HCT116 (cell line): ENCODE results near the gene IQGAP3. TPM values are rescaled to one million over a fixed set of nuclear protein-coding genes. Genes with fewer than 3 reads are reported as not detected.

ENCODE experiments used
- ATAC-seq: fragments of 200-7000 bp; cut with Tn5 transposase; 2 replicates; pipeline ENCODE4 v1.9.1; 2020; ENCODE audit warnings: mild to moderate bottlenecking, moderate library complexity
- BruUV-seq: library from RNA; stranded (reverse); fragments of 400-500 nt; replicated peaks from 2 replicates; lab custom pipeline; 2021; lab: Mats Ljungman, UMichigan
- CTCF ChIA-PET: fragments of 300-600 bp; sonication (Branson Sonifier 250); formaldehyde crosslinking; loops from one replicate; lab custom pipeline; 2021; ENCODE audit warnings: antibody characterized with exemption; lab: Charles Lee
- POLR2A ChIA-PET: fragments of 300-600, 350-600 bp; sonication (Branson Sonifier 250); formaldehyde crosslinking; loops from one replicate; lab custom pipeline; 2021; ENCODE audit warnings: antibody characterized with exemption; lab: Charles Lee
- RAD21 ChIA-PET, 2 experiments: fragments of 300-600 bp; sonication (Branson Sonifier 250); formaldehyde crosslinking; loops; one replicate each; lab custom pipeline; 2023; ENCODE audit warnings: low total read pairs in 2 of 2; ENCODE audit not compliant: uncharacterized antibody in 2 of 2, unreplicated experiment in 2 of 2, low non-redundant PET in 1 of 2; lab: Charles Lee
- DNase-seq: peaks from one replicate; pipeline ENCODE4 v3.0.0-alpha.2; 2010; ENCODE audit warnings: low read depth, low spot score
- H2AFZ ChIP-seq: fragments of 200-600 bp; shearing (Covaris generic), sonication (generic); 2 replicates; pipeline ENCODE4 v1.6.1; 2017; ENCODE audit warnings: low read depth, mixed run types, mixed read lengths, antibody characterized with exemption, low read length; ENCODE audit not compliant: poor library complexity, severe bottlenecking
- H3K27ac ChIP-seq: 2 replicates; pipeline ENCODE4 v1.5.1; 2012; ENCODE audit warnings: low read depth, low read length
- H3K27me3 ChIP-seq: fragments of 200-600 bp; sonication (generic); 2 replicates; pipeline ENCODE4 v1.6.1; 2016; ENCODE audit warnings: mixed run types, low read length, mixed read lengths; ENCODE audit not compliant: insufficient read depth
- H3K36me3 ChIP-seq, 2 experiments: fragments of 200-500 bp in 1 of 2; fragments of 200-600 bp in 1 of 2; sonication (Bioruptor generic) in 1 of 2; sonication (generic) in 1 of 2; 2 replicates each; pipeline versions ENCODE4 v1.5.1 to v1.6.1; 2014 to 2016; ENCODE audit warnings: low read length in 2 of 2, inconsistent platforms in 1 of 2, mixed read lengths in 1 of 2, mixed run types in 1 of 2; ENCODE audit not compliant: insufficient read depth in 2 of 2, control insufficient read depth in 1 of 2
- H3K4me1 ChIP-seq, 2 experiments: fragments of 200-600 bp in 1 of 2; sonication (generic) in 1 of 2; 2 replicates each; pipeline versions ENCODE4 v1.5.1 to v1.6.1; 2012 to 2017; ENCODE audit warnings: low read length in 2 of 2, inconsistent platforms in 1 of 2, mild to moderate bottlenecking in 1 of 2, mixed read lengths in 1 of 2, mixed run types in 1 of 2, moderate library complexity in 1 of 2; ENCODE audit not compliant: insufficient read depth in 2 of 2, control insufficient read depth in 1 of 2
- H3K4me2 ChIP-seq: fragments of 200-600 bp; sonication (generic); 2 replicates; pipeline ENCODE4 v1.6.1; 2017; ENCODE audit warnings: mixed run types, low read length, mixed read lengths
- H3K4me3 ChIP-seq, 2 experiments: fragments of 200-600 bp in 1 of 2; sonication (generic) in 1 of 2; replicated peaks in 1 of 2; 2 replicates each; pipeline ENCODE4 v1.5.1; 2011 to 2016; ENCODE audit warnings: low read length in 2 of 2, control low read depth in 1 of 2, low read depth in 1 of 2, mild to moderate bottlenecking in 1 of 2, mixed read lengths in 1 of 2, mixed run types in 1 of 2
- H3K79me2 ChIP-seq: fragments of 200-600 bp; sonication (generic); 2 replicates; pipeline ENCODE4 v1.6.1; 2017; ENCODE audit warnings: mild to moderate bottlenecking, mixed run types, low read length, moderate library complexity, mixed read lengths; ENCODE audit not compliant: insufficient read depth
- H3K9ac ChIP-seq: fragments of 200-600 bp; sonication (generic); 2 replicates; pipeline ENCODE4 v1.6.1; 2016; ENCODE audit warnings: low read length, mixed read lengths
- H3K9me2 ChIP-seq: fragments of 200-600 bp; sonication (generic), shearing (Covaris generic); 2 replicates; pipeline ENCODE4 v1.6.1; 2017; ENCODE audit warnings: mixed run types, mild to moderate bottlenecking, moderate library complexity; ENCODE audit not compliant: insufficient read depth
- H3K9me3 ChIP-seq, 2 experiments: fragments of 200-500 bp in 1 of 2; fragments of 200-600 bp in 1 of 2; sonication (Bioruptor generic) in 1 of 2; sonication (generic) in 1 of 2; 2 replicates each; pipeline ENCODE4 v1.6.1; 2014 to 2017; ENCODE audit warnings: low read length in 2 of 2, mixed read lengths in 2 of 2, inconsistent platforms in 1 of 2, low read depth in 1 of 2, mild to moderate bottlenecking in 1 of 2, mixed run types in 1 of 2, moderate library complexity in 1 of 2; ENCODE audit not compliant: control insufficient read depth in 1 of 2, insufficient read depth in 1 of 2
- H4K20me1 ChIP-seq: fragments of 200-600 bp; sonication (generic), shearing (Covaris generic); 2 replicates; pipeline ENCODE4 v1.6.1; 2017; ENCODE audit warnings: mixed run types, mild to moderate bottlenecking, moderate library complexity; ENCODE audit not compliant: insufficient read depth
- CBX3 ChIP-seq: IDR thresholded peaks from 2 replicates; pipeline ENCODE4 v1.6.1; 2012; ENCODE audit warnings: low read depth
- CEBPB ChIP-seq: IDR thresholded peaks from 2 replicates; pipeline ENCODE4 v1.6.1; 2012; ENCODE audit warnings: low read depth
- EGR1 ChIP-seq: IDR thresholded peaks from 2 replicates; pipeline ENCODE4 v1.6.1; 2012; ENCODE audit warnings: low read depth
- ELF1 ChIP-seq: IDR thresholded peaks from 2 replicates; pipeline ENCODE4 v1.6.1; 2012; ENCODE audit warnings: low read depth, borderline replicate concordance
- EZH2 ChIP-seq: fragments of 200-600 bp; sonication (generic); IDR thresholded peaks from 2 replicates; pipeline ENCODE4 v1.6.1; 2017; ENCODE audit warnings: antibody characterized with exemption, mixed run types
- JUND ChIP-seq: IDR thresholded peaks from 2 replicates; pipeline ENCODE4 v1.6.1; 2012
- MAX ChIP-seq: IDR thresholded peaks from 2 replicates; pipeline ENCODE4 v1.6.1; 2012
- POLR2A ChIP-seq: IDR thresholded peaks from 2 replicates; pipeline ENCODE4 v1.7.0; 2011; ENCODE audit warnings: borderline replicate concordance; ENCODE audit not compliant: insufficient read depth, insufficient read length; ENCODE audit errors: extremely low read depth
- POLR2AphosphoS5 ChIP-seq: IDR thresholded peaks from 2 replicates; pipeline ENCODE4 v1.6.1; 2011; ENCODE audit warnings: mild to moderate bottlenecking, low read depth, low read length, moderate library complexity
- RAD21 ChIP-seq: IDR thresholded peaks from 2 replicates; pipeline ENCODE4 v1.6.1; 2012; ENCODE audit warnings: low read depth, mild to moderate bottlenecking
- REST ChIP-seq: IDR thresholded peaks from 2 replicates; pipeline ENCODE4 v1.6.1; 2012; ENCODE audit warnings: low read depth
- SP1 ChIP-seq: IDR thresholded peaks from 2 replicates; pipeline ENCODE4 v1.6.1; 2012; ENCODE audit warnings: low read depth
- SRF ChIP-seq: IDR thresholded peaks from 2 replicates; pipeline ENCODE4 v1.6.1; 2012; ENCODE audit warnings: low read depth
- TCF7L2 ChIP-seq: IDR thresholded peaks from 2 replicates; pipeline ENCODE4 v1.7.0; 2011; ENCODE audit warnings: borderline replicate concordance, inconsistent platforms; ENCODE audit not compliant: insufficient read depth, insufficient read length; ENCODE audit errors: extremely low read depth
- YY1 ChIP-seq: IDR thresholded peaks from 2 replicates; pipeline ENCODE4 v1.6.1; 2011; ENCODE audit warnings: low read length, low read depth, moderate library complexity, mild to moderate bottlenecking; ENCODE audit not compliant: insufficient replicate concordance; ENCODE audit errors: extremely low read depth
- ZBTB33 ChIP-seq: IDR thresholded peaks from 2 replicates; pipeline ENCODE4 v1.6.1; 2011; ENCODE audit warnings: mild to moderate bottlenecking, low read length, moderate library complexity; ENCODE audit not compliant: insufficient replicate concordance; ENCODE audit errors: extremely low read depth
- ZFX ChIP-seq: fragments of 450-650 bp; IDR thresholded peaks from 2 replicates; pipeline ENCODE4 v1.6.1; 2017
- ZNF274 ChIP-seq: fragments of 200-500 bp; sonication (Bioruptor generic); IDR thresholded peaks from 2 replicates; pipeline ENCODE4 v1.6.1; 2014; ENCODE audit warnings: mild to moderate bottlenecking, low read depth, low read length, inconsistent platforms
- intact Hi-C: fragments of 100-400 bp; cut with micrococcal nuclease; formaldehyde crosslinking; loops from 2 replicates; pipeline ENCODE4 v1.10.0; 2022
- total RNA-seq: library from RNA; stranded (reverse); gene quantifications from one replicate; pipeline ENCODE4 v1.2.1, GENCODE V29; 2021; ENCODE audit not compliant: unreplicated experiment
- TF ChIP-seq, protein P1 (sequence below): IDR thresholded peaks from 2 replicates; pipeline ENCODE4 v1.6.1; 2012
- TF ChIP-seq, protein P2 (sequence below), 3 experiments: fragments of 200-600 bp in 1 of 3; sonication (generic) in 1 of 3; IDR thresholded peaks in 2 of 3; conservative IDR thresholded peaks in 1 of 3; 2 replicates each; pipeline ENCODE4 v1.5.1; 2012 to 2017; ENCODE audit warnings: low read depth in 2 of 3, low read length in 2 of 3, antibody characterized with exemption in 1 of 3, borderline replicate concordance in 1 of 3, control low read depth in 1 of 3, mild to moderate bottlenecking in 1 of 3, mixed read lengths in 1 of 3, mixed run types in 1 of 3, moderate library complexity in 1 of 3; ENCODE audit not compliant: insufficient read depth in 1 of 3

Gene IQGAP3
- total RNA-seq, 1 experiment from 2014 or later = 38.8 TPM

DNA sequence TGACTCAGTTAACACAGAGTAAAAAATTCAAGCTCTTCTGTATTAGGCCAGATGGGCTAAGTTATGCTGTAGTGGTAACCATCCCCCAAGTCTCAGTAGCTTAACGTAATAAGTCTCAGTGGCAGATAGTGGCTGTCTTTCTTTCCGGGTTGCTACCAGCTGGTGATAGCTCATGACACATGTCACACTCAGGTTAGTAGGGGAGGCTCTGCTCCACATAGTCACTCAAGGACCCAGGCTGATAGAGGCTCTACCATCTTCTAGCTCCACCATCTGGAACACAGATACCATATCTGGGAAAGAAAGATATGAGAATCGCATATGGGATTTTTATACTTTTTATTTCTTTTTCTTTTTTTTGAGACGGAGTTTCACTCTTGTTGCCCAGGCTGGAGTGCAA is 55.5 kb downstream of the IQGAP3 start:
- ChIA-PET RAD21 (no interaction called here), CTCF (no interaction called here), POLR2A (no interaction called here)
- BruUV-seq = no TSS peak
- H3K9me3 ChIP-seq = no peaks in the 10 kb centered on the region
- DNase-seq = no peak
- H3K79me2 ChIP-seq = no peaks in the 10 kb centered on the region
- no peak overlapping the region for H2AFZ ChIP-seq
- no peaks in the 10 kb centered on the region for H3K36me3 ChIP-seq
- peaks cover 0 to 4% of the 10 kb centered on the region in 2 experiments; a peak in 1 of 4 replicates for H3K4me1 ChIP-seq
- no peak overlapping the region for H3K4me3 ChIP-seq
- intact Hi-C loops = no loop called here
- no peak for ATAC-seq
- H3K9ac ChIP-seq = no peak overlapping the region
- no peaks in the 10 kb centered on the region for H3K27me3 ChIP-seq
- no peak overlapping the region for H3K27ac ChIP-seq
- H4K20me1 ChIP-seq = no peaks in the 10 kb centered on the region
- TF ChIP-seq RAD21 (no peak), ZBTB33 (no peak), REST (no peak), TCF7L2 (no peak), ZNF274 (no peak), JUND (no peak), CEBPB (no peak), EZH2 (no peak), CBX3 (no peak), POLR2A (no peak), POLR2AphosphoS5 (no peak), ELF1 (no peak), SRF (no peak), ZFX (no peak), EGR1 (no peak), MAX (no peak), SP1 (no peak), YY1 (no peak)
- TF ChIP-seq, protein P1, sequence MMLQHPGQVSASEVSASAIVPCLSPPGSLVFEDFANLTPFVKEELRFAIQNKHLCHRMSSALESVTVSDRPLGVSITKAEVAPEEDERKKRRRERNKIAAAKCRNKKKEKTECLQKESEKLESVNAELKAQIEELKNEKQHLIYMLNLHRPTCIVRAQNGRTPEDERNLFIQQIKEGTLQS = no peak
- TF ChIP-seq, protein P2, sequence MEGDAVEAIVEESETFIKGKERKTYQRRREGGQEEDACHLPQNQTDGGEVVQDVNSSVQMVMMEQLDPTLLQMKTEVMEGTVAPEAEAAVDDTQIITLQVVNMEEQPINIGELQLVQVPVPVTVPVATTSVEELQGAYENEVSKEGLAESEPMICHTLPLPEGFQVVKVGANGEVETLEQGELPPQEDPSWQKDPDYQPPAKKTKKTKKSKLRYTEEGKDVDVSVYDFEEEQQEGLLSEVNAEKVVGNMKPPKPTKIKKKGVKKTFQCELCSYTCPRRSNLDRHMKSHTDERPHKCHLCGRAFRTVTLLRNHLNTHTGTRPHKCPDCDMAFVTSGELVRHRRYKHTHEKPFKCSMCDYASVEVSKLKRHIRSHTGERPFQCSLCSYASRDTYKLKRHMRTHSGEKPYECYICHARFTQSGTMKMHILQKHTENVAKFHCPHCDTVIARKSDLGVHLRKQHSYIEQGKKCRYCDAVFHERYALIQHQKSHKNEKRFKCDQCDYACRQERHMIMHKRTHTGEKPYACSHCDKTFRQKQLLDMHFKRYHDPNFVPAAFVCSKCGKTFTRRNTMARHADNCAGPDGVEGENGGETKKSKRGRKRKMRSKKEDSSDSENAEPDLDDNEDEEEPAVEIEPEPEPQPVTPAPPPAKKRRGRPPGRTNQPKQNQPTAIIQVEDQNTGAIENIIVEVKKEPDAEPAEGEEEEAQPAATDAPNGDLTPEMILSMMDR (IDR thresholded peaks at IDR 0.05 in 2 of 3, conservative IDR thresholded peaks at IDR 0.05 in 1 of 3; ENCODE audit: borderline replicate concordance in 1 of 3, insufficient read depth in 1 of 3, low read depth in 2 of 3, low read length in 2 of 3) = no peak
- TF ChIP-seq, all 23 proteins: peak for 0
- Histone ChIP-seq H3K9me2 (no peaks in the 10 kb centered on the region), H3K4me2 (no peak overlapping the region)
